Activated CD4-positive, alpha-beta T cell treated with anti-CD3 and anti-CD28 coated beads, Interleukin-10, Interleukin-2, amounts not matched to agents 100 ng/mL and 50 ng/mL, durations not matched to agents 16 hours and 8 hours (primary cell): Measurements from ENCODE around the gene KIF13A.
A peak's percentile ranks its signal among the peaks of the same experiment; 100 is the strongest.
"Not testable (repeated sequence)": the region's sequence is repeated elsewhere in the genome, so short reads cannot be mapped to it uniquely, and the experiment has no call there.

Experiments used
- DNase-seq: peaks from one replicate; pipeline ENCODE4 v3.0.0-alpha.2; 2020

KIF13A gene

DNA sequence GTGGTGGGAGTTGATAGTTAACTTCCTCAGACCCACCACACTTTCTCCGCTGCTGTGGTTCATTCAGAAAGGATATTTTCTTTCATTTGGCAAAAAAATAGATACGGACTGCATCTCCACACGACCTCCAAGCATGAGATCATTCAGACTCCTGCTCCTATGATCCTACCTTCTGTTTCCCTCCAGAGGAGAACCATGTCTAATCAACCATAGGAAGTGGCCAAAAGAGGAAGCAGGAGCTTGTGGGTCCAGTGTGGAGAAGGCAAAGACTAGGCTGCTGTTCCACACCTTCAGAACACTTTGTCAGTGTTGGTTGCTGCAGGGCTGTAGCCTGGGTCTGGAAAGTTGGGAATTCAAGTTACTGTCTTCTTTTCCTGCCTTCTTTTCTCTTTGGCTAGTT is 10.6 kb upstream of the KIF13A start:
- no peak for DNase-seq

DNA sequence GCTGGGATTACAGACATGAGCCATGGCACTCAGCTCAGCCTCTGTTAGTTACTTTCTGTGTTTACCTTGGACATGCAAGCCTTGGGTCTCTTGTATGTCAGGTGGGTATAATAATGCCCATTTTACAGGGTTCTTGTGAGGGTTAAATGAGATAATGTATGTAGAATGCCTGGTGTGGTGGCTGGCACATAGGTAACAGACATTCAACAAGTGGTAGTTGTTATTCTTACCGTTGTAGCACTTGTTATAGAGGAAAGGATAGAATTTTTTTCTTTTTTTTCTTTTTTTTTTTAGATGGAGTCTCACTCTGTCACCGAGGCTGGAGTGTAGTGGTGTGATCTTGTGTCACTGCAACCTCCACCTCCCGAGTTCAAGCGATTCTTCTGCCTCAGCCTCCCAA is 8.0 kb upstream of the KIF13A start:
- DNase-seq, result no peak

DNA sequence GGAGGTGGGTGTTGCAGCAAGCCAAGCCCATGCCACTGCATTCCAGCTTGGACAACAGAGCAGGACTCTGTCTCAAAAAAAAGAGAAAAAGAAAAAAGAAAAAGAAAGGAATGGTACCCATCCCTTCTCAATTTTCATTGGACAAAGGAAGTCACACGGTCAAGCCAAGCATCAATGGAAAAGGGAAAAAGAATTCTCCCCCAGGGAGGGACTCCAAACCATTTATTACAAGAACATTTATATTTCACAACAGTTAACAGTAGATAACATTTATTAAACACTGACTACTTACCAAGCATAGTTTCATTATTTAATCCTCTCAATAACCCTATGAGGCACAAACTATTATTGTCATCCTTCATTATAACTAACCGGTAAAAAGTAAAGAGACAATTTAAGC is 6.6 kb upstream of the KIF13A start:
- no peak for DNase-seq

DNA sequence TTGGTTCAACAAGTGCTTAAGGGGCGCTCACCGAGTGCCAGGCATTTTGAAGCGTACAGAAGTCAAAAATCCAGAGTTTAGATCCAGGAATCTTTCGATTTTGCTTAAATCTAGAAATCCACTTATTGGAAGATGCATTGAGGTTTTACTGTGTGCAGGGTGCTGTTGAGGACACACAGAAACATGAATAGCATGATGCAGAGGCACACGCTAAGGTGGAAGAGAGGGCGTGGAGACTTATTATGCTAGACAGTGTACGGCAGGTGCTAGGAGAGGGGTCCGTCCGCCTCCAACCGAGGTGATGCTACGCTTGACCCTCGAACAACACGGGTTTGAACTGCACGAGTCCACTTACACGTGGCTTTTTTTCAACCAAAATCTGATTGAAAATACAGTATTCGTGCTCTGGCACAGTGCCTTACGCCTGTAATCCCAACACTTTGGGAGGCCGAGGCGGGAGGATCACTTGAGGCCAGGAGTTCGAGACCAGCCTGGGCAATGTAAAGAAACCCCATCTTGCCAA is 1.0 kb upstream of the KIF13A start:
- DNase-seq, result no peak

DNA sequence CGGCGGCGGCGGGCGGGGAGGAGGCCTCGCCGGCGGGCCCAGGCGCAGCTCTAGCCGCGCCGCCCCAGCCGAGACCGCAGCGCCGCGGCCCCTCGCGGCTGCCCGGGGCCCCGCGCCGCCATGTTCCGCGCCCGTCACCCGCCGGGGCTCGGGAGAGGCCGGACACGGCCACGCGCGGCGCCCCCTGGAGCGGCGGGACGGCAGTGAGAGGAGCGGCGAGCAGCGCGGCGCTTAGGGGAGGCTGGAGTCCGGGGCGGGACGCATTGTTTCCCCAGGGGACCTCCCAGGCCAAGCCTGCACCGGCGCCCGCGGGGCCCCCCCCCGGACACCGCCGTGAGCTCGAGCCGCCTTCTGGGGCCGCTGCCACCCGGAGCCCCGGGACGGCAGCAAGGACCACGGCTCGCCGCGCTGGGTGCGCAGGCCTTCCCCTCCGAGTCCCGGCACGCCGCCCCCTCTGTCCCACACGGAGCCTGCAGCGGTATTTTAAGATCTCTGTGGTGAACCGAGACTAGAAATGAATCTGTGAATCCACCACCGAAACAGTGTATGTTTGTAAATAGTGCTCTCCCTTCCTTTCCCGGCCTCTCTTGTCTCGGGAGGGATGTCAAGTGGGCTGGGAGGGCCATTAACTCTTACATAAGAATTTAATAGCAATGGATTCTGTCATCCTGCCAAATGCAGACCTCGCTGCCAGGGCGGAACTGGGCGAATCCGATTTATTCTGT is 424 bp upstream of the KIF13A start:
- peak; percentile 65 for DNase-seq

DNA sequence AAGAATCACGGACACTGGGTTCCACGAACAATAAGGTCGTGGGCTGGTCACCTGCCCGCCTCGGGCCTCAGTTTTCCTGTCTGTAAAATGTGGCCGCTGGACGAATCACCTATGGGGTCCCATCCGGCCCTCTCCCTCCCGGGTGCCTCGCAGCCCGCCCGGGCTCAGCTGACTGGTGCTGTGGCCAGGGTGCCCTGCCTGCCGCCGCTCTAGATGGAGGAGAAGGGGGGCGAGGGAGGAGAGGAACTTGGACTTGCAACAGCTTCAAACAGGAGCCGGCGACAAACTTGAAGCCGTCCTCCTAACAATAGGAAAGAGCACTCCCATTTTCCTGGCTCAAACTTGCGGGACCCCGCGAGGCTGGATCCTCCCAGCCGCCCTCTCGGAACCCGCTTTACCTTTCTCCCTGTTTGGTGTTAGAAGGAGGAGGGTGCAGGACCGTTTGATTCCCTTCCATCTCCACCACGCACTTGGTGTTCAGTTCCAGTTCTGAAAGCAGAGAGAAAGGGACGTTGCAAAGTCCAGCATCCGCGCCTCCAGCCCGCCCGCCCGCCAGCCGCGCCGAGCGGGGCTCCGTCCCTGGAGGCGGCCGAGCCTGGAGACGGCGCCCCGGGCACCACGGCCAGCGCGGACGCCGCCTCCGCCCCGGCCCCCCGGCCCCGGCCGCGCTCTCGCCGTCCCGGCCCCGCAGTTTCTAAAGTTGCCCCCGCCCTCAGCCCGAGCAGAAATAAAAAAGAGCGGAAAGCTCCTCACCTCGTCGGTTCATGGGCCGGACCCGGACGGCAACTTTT is 584 bp downstream of the KIF13A start:
- no peak for DNase-seq

DNA sequence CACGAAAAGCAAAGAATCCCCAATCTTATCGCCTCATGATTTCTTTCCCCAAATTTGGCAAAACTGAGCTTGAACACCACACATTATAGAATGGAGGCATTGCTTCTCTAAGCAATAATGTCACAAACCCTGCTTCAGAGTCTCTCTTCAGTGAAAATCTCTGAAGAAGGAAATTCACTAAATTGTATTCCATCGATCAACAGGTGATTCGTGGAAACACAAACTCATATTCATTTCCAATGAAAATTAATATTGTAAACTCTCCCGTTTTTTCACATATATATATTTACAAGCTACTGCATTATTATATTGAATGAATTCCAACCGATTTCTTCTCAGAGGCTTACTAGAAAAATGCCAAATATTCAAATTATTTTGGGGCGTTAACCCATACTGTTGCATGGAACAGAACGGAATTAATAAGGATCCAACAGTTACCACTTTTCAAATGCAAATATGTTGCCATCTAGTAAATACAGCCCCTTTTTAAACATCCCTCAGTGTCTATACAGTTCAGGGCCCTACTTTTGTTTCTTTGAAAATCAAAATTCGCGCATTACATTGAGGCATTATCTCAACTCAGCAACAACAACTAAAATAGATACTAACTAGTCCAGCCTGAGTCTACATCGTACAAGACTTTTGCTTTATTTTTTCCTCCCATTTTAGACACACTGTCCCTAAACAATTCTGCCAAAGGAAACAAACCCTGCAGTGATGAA is 1.3 kb downstream of the KIF13A start:
- DNase-seq, result no peak

DNA sequence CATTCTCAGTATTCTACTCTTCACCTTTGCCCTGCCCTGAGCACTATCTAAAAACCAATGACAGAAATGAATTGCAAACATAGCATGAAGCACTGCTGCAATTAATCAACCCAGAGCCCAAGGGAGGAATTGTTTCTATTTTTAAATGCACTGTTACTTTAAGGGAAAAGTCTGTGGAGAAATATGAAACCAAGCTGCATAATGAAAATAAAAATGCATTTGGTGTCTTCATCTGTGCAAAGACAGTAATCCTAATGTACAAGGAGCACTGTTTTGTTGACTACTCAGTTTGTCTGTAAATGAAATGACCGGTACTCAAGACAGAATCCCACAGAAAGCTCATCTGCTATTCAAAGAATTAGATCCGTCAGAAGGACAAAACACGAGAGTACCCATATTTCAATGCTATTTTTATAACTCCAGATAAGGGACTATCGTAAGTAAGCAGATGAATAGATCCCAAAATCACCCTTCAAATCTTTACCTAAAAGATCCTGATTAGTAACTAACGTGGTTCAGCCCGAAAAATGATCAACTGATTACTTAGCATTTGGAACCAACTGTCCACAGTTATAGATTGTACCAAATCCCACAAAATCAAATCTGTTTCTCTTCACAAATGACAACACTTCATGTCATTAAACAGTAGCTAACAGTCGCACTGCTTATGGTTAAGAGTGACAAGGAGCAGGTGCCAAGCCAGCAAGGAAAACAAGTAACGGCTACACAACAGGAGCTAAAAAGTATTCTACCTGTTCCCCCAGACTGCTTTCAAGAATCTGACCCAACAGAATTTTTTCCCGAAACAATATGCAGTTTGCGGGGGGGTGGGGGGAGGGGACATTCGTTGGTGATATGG is 2.4 kb downstream of the KIF13A start:
- DNase-seq, result no peak

DNA sequence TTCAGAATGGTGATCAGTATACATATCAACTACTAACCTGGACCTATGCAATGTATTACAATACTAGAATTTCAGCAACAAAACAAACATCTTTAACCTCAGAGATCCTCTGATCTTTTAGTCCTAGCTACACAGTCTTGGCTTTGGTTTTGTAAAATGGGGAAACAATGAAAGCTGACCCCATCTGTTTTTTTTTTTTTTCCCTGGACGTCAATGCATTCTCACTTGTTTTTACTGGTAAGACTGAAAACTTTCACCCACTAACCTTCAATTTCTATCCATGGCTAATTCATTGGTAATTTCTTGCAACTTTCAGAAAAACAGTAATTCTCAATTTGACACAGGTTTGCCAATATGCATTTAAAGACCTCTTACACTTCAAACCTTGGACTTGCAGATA is 3.0 kb downstream of the KIF13A start:
- no peak for DNase-seq

DNA sequence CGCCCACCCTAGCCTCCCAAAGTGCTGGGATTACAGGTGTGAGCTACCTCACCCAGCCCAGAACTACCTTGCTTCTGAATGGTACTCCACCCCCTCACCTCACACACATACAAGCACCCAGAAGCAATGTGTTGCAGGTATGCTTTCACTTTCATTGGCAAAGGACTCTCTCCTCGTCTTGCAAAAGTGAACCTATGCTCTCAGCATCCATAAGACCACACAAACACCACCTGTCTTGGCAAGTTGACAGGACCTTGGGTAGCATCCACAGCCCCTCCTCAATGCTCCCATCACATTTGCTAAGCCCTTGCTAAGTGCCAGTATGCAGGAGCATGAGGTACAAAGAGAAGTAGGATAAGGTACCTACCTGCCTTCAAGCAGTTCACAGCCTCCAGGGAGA is 3.7 kb downstream of the KIF13A start:
- no peak for DNase-seq

DNA sequence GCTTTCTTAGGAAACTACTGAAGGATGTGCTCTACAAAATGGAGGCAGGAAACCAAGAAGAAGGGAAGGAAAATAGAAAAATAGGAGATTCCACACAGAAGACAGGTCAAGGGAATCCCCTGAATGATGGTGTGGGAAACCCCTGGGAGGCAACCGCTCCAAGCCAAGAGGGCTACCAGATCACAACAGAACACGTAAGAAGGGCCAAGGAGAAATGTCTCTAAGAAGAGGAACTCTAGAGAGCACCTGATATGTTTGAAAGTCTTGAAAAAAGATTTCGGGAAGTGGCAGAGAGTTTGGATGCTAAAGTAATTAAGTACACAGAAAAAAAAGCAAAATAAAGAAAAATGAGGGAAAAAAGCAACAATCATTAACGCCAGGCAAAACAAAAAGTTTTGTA is 7.1 kb downstream of the KIF13A start:
- DNase-seq, result no peak

DNA sequence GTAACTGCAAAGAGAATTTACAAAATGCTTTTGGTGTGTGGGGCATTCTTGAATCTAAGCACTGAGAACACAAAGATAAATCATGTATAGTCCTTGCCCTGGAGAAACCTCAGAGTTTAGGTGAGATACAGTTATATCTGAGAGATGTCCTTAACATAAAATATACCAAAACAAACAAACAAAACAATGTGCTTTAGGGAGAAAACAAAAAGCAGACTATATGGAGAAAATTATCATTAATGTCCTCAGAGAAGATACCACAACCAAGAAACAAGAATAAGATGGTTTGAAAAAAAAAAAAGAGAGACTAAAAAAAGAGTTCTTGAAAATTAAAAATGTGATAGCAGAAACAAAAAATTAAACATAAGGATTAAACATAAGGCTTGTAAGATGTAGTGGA is 8.0 kb downstream of the KIF13A start:
- no peak for DNase-seq

DNA sequence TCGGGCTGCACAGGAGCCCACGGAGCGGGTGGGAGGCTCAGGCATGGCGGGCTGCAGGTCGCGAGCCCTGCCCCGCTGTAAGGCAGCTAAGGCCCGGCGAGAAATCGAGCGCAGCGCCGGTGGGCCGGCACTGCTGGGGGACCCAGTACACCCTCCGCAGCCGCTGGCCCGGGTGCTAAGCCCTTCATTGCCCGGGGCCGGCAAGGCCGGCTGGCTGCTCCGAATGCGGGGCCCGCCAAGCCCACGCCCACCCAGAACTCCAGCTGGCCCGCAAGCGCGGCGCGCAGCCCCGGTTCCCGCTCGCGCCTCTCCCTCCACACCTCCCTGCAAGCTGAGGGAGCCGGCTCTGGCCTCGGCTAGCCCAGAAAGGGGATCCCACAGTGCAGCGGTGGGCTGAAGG is 11.2 kb downstream of the KIF13A start:
- not testable (repeated sequence) for DNase-seq

DNA sequence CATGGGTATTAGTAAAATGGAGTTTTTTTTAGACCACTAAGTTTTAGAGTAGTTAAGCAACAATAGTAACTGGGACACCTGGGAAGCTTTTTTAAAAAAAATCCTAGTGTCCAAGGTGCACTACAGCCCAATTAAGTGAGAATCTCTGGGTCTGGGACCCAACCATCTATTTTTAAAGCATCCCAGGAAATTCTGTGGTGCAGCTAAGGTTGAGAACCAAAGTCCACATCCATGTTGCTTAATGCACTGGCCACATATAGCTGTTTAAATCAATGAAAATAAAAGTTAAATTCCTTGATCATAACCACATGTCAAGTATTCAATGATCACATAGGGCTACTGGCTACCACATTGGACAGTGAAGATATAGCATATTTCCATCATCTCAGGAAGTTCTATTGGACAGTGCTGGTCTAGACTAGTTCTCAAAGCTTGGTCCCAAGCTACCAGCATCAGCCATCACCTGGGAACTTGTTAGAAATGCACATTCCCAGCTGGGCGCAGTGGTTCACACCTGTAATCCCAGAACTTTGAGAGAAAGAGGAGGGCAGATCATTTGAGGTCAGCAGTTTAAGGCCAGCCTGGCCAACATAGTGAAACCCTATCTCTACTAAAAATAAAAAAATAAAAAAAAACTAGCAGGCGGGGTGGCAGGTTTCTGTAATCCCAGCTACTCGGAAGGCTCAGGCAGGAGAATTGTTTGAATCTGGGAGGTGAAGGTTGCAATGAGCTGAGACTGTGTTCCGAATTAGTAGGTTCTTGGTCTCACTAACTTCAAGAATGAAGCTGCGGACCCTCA is 12.7 kb downstream of the KIF13A start:
- DNase-seq, result no peak

DNA sequence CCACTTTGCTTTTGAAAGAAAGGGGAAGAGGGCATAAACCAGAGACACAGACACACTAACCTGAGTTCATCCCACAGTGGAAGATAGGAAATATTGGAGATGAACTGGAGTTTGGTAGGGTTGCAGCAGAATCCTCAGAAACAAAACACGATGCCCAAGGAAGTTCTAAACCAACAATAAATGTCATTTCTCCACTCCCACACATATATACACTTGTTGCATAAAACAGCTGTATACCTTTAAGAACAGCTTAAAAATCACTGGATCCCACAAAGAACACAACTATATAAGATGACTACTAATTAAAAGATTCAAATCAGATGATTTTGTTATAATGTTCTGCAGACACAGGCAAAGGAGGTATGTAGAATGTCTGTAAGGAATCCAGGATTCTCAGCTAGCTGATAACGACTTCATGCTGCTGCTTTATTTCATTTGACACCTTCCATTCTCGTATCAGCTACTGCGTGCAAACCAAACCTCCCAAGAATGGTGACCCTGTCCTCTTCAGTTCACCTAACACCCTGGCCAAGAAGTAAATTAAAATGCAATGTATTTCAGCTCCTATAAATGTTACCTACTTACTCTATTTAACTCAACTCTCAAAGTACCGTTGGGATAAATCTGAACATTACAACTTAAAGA is 14.3 kb downstream of the KIF13A start:
- DNase-seq, result no peak

DNA sequence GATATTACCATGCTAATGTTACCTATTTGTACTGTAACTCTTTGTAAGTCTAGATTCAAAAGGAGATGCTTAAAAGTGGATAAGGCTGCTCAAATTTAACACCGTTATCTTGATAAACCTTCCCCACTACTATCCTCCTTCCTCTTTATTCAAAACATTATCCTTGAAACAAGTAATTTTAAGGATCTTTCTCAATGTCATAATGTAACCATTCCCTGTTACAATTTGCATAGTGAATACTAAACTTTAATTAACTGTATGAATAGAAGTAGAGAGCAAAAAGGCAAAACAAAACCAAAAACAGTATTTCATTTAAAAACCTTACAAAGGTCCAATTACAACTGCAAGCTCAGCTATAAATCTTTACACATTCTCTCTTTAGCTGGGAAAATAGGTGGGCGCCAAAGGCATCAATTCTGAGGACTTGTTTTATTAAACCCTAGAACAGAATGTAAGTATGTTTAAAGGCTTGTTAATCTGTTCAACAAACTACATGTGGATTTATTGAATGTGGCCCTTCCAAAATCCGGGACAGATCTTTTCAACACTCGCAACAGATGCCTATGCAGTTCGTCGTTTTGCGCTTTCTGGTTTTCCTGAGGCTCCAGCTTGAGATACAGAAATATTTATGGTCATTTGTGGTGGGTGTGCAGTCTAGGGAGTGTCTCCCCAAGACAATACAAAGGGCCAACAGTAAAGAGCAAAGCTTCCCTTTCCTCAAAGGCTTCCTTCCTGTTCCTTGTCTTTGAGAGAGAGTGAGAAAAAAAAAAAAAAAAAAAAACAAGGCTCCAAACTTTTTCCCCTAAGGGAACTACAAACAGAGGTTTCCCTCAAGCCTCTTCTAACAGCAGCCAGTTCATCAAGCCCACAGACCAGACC is 15.1 kb downstream of the KIF13A start:
- no peak for DNase-seq

DNA sequence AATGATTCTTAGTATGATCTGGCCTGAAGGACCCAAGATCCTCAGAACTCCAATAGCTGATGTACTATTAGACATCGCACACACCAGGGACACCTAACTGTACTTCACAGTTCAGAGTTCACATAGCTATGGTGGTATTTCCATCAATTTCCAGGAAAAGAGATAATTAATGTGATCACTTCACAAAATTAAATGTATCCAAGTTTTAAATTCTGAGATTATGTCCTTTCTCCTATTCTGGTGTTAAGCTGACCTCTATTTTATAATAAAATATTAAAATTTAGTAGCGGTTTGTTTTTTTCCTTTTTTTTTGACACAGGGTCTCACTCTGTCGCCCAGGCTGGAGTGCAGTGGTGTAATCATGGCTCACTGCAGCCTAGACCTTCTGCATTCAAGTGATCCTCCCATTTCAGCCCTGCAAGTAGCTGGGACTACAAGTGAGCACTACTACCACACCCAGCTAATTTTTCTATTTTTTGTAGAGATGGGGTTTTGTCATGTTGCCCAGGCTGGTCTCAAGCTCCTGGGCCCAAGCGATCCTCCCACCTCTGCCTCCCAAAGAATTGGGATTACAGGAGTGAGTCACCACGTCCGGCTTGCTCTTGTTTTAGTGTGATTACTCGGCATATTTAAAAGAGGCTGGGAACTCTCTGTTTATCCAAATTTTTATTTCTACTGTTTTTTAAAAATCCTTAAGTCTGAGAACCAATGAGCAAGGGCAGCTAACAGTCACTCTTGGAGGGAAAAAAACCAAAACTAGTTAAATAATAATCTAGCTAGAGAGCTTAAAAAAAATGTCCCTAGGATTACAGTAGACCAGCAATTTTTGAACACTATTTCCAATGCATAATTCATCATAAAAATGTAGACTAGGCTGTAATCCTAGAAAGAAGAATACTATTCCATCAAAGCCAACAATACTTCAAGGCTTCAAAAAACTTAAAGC is 16.0 kb downstream of the KIF13A start:
- no peak for DNase-seq

DNA sequence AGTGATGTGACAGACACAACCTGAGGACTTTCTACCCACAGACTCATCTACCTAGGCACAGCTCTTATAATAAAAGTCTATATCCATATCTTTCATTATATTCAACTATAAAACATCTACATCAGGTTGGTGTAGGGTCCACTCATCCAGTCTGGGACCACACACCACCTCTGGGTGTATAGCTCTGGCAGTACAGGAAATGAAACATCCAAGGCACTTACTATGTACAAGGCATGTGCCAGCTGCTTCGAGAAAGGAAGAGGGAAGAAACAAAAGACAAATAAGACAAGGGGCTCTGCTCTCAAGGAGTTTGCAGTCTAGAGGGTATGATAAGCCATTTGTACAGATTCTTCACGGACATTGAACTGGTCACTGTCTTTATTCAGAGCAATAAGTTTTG is 18.6 kb downstream of the KIF13A start:
- no peak for DNase-seq
